ENCODE measurements around the gene SLC5A4.
A peak's percentile ranks its signal among the peaks of the same experiment; 100 is the strongest.

SLC5A4 gene

DNA sequence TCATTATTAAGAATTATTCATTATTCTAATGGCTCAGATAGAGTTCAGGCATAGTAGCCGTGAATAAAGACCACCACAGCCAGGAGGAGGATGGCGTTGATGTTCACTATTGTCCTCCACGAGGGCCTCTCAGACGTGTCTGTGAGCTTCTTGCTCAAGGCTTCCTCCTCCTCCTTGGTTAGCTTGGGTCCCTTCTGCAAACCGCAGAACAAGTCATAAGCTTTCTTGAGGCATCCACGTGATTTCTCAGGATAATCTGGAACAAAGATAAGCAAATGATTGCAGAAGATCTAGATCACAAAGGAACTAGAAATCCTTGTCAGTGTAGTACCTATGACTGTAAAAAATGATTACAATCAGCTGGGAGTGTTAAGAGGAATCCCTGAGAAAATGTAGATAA lies 36.7 kb downstream of the SLC5A4 start:
- DNase-seq (ENCODE audit: low spot score in 2 of 2), result no peak
- Histone ChIP-seq H3K9me3 (no peaks in the 10 kb centered on the region), H3K4me1 (no peaks in the 10 kb centered on the region), H3K27me3 (ENCODE audit: low read depth) (peaks cover 19% of the 10 kb centered on the region), H3K36me3 (replicated peaks) (no peaks in the 10 kb centered on the region), H3K4me3 (no peak overlapping the region)
- in situ Hi-C loops (cut with MboI; ENCODE audit: low sequenced_read_pairs), result no loop called here

DNA sequence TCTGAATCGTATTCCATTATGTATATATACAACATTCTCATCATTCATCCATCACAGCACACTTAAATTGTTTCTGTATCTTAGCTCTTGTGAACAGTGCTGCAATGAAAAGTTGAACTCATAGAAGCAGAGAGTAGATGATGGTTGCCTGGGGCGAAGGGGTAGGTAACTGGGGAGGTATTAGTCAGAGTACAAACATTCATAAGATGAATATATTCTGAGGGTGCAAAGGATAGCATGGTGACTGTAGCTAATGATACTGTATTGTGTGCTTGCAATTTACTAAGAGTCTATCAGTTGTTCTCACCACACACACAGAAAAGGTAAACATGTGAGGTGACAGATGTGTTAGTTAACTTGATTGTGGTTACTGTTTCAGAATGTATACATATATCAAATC lies 37.7 kb downstream of the SLC5A4 start:
- DNase-seq (ENCODE audit: low spot score in 2 of 2), result no peak
- Histone ChIP-seq H3K4me3 (no peak overlapping the region), H3K27me3 (ENCODE audit: low read depth) (peaks cover 19% of the 10 kb centered on the region), H3K4me1 (no peaks in the 10 kb centered on the region), H3K36me3 (replicated peaks) (no peaks in the 10 kb centered on the region), H3K9me3 (no peaks in the 10 kb centered on the region)
- in situ Hi-C loops (cut with MboI; ENCODE audit: low sequenced_read_pairs), result no loop called here

DNA sequence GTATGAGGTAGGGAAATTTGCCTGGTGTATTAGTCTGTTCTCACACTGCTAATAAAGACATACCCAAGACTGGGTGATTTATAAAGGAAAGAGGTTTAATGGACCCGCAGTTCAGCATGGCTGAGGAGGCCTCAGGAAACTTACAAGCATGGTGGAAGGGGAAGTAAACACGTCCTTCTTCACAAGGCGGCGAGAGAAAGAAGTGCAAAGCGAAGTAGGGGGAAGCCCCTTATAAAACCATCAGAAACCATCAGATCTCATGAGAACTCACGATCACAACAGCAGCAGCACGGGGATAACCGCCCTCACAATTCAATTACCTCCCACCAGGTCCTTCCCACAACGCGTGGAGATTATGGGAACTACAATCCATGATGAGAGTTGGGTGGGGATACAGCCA lies 38.2 kb downstream of the SLC5A4 start:
- in situ Hi-C loops (cut with MboI; ENCODE audit: low sequenced_read_pairs), result no loop called here
- Histone ChIP-seq H3K9me3 (no peaks in the 10 kb centered on the region), H3K4me3 (no peak overlapping the region), H3K4me1 (no peaks in the 10 kb centered on the region), H3K36me3 (replicated peaks) (no peaks in the 10 kb centered on the region), H3K27me3 (ENCODE audit: low read depth) (peaks cover 16% of the 10 kb centered on the region)
- no peak for DNase-seq (ENCODE audit: low spot score in 2 of 2)

DNA sequence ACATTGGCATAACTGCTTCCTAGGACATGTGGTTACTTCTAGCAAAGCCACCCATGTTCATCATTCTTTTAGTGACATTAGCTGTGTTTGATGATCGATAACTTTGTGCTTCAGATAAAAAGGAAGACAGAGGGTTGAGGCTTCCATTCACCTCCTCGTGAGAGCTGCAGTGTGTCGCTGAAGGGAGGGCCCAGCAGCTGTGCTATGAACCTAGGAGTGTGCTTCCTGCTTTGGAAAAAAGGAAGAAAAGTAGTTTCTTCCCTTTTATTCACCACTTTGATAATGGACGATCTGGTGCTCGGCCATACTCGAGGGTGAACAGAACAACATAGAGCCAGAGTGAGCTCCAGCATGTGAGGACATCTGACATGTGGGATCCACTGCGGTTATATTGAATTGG lies 44.1 kb downstream of the SLC5A4 start:
- H3K4me3 ChIP-seq, result no peak overlapping the region
- in situ Hi-C loops (cut with MboI; ENCODE audit: low sequenced_read_pairs), result no loop called here
- H3K9me3 ChIP-seq, result no peaks in the 10 kb centered on the region
- H3K4me1 ChIP-seq, result no peaks in the 10 kb centered on the region
- H3K36me3 ChIP-seq (replicated peaks), result no peaks in the 10 kb centered on the region
- H3K27me3 ChIP-seq (ENCODE audit: low read depth), result no peaks in the 10 kb centered on the region; the same call in 1 of the 2 replicates
- DNase-seq (ENCODE audit: low spot score in 2 of 2), result no peak

DNA sequence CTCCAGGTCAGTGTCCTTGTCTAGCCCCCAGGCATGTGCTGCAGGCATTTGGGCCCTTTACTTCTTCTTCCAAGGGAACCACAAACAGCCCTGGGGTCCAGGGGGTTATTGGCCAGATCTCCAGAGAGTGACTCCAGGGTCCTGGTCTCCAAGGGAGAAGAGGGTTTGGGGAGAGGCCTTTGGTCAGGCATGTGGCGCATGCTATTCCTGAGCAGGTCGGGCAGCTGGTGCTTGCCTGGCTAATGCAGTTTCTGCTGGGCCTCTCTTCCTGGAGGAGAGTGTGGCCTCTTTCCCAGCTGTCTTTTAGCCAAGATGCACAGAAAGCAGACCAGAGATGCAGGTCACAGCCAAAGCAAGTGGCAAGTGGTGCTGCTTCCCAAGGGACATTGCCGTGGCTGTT lies 46.5 kb downstream of the SLC5A4 start:
- Histone ChIP-seq H3K9me3 (no peaks in the 10 kb centered on the region), H3K4me3 (no peak overlapping the region), H3K27me3 (ENCODE audit: low read depth) (no peaks in the 10 kb centered on the region), H3K4me1 (no peaks in the 10 kb centered on the region), H3K36me3 (replicated peaks) (no peaks in the 10 kb centered on the region)
- no peak for DNase-seq (ENCODE audit: low spot score in 2 of 2)
- in situ Hi-C loops (cut with MboI; ENCODE audit: low sequenced_read_pairs), result no loop called here

DNA sequence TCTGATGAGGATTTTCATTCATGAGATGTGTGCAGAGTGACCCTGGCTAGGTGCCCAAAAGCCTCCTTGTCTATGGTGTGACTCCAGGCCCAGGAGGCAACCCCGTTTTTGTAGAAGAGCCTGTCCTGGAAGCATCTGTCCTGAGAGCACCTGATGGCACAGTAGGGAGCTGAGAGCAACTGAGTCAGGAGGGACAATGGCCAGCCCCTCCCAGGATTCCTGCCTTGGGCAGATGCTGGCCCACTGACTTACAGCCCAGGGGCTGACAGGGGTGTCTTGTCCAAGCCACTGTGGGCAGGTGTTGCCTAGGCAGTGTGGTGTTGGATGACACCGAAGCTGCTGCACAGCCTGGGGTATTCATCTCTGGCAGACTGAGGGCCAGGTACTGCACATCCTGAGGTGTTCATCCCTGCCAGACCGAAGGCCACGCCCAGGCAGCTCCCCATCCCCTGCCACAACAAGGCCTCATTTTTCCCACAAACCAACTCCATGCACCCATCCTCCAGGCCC lies 47.1 kb downstream of the SLC5A4 start:
- H3K27me3 ChIP-seq (ENCODE audit: low read depth), result no peaks in the 10 kb centered on the region
- DNase-seq (ENCODE audit: low spot score in 2 of 2), result no peak
- no peak overlapping the region for H3K4me3 ChIP-seq
- in situ Hi-C loops (cut with MboI; ENCODE audit: low sequenced_read_pairs), result no loop called here
- H3K9me3 ChIP-seq, result no peaks in the 10 kb centered on the region
- H3K4me1 ChIP-seq, result no peaks in the 10 kb centered on the region
- no peaks in the 10 kb centered on the region for H3K36me3 ChIP-seq (replicated peaks)

DNA sequence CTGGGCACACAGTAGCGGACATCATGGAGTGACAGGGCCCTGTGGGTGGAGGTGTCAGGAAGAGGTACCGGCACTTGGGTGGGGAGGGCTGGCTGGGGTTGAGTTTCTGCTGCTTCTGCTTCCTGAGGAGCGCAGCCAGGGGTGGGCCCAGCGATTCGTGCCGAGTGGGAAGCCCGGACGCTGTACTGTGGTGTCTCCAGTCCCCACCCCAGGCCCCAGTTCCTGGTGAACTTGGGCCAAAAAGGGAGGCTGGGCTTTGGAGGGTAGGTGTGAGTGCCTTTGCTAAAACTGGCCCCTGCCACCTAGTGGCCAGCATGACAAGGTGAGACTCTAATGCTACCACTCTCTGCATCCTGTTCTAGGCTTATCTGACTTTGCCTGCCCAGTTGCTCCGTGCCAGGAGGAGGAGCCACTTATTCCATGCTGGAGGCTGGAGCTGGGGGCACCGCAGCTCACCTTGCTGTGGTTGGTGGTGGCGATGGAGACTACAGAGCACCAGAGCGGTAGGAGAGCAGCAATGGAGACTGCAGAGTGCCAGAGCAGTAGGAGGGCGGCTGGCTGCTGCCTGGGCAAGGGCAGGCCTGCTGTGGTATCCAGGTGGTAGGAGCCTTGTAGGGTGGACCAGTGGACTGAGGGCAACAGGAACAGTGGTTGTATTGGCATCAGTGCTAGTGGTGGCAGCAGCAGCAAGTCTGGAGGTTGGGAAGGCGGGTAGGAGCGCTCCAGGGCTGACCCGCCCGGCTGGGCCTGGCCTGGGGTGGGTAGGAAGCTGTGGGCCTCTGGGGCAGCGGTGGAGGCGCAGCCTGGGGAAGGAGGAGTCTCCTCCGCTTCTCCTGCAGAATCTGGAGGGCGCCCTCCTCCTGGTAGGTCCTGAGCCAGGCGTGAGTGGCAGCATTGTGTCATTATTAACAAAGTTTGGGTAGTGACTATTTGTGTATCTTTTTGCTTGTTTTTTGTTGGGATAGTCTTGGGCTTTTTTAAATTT lies 48.1 kb downstream of the SLC5A4 start:
- no peaks in the 10 kb centered on the region for H3K4me1 ChIP-seq
- DNase-seq (ENCODE audit: low spot score in 2 of 2), result peak in 1 of 2 experiments; percentile 36
- in situ Hi-C loops (cut with MboI; ENCODE audit: low sequenced_read_pairs), result no loop called here
- no peaks in the 10 kb centered on the region for H3K36me3 ChIP-seq (replicated peaks)
- no peaks in the 10 kb centered on the region for H3K9me3 ChIP-seq
- peaks cover 2% of the 10 kb centered on the region; the same call in 1 of the 2 replicates for H3K27me3 ChIP-seq (ENCODE audit: low read depth)
- no peak overlapping the region for H3K4me3 ChIP-seq

DNA sequence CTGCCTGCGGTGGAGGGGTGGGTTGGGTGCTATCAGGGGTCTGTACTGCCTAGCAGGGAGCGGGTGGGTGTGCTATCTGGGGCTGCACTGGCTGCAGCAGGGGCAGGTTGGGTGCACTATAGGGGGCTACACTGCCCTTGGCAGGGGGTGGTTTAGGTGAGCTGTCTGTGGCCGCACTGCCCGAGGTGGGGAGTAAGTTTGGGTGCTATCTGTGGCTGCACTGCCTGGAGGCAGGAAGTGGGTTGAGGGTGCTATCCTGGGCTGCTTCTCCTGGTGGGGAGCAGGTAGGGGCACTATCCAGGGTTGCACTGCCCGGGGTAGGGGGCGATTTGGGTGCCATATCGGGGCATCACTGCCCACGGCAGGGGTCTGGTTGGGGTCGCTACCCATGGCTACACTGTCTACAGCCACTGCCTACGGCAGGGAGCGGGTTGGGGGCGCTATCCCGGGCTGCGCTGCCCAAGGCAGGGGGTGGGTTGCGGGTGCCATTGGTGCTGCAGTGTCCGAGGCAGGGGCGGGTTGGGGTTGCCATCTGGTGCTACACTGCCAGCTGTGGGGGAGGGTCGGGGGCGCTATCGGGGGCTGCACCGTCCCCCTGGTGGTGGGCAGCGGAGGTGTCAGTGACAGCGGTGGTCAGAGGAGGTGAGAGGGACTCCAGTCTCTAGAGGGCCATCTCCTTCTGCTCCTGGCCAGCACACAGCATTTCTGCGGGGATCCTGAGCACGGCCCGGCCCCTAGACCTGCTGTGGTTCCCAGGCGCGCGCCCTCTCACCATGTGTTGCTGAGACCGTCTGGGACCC lies 49.0 kb downstream of the SLC5A4 start:
- Histone ChIP-seq H3K4me3 (no peak overlapping the region), H3K27me3 (ENCODE audit: low read depth) (peaks cover 2% of the 10 kb centered on the region; the same call in 1 of the 2 replicates)

DNA sequence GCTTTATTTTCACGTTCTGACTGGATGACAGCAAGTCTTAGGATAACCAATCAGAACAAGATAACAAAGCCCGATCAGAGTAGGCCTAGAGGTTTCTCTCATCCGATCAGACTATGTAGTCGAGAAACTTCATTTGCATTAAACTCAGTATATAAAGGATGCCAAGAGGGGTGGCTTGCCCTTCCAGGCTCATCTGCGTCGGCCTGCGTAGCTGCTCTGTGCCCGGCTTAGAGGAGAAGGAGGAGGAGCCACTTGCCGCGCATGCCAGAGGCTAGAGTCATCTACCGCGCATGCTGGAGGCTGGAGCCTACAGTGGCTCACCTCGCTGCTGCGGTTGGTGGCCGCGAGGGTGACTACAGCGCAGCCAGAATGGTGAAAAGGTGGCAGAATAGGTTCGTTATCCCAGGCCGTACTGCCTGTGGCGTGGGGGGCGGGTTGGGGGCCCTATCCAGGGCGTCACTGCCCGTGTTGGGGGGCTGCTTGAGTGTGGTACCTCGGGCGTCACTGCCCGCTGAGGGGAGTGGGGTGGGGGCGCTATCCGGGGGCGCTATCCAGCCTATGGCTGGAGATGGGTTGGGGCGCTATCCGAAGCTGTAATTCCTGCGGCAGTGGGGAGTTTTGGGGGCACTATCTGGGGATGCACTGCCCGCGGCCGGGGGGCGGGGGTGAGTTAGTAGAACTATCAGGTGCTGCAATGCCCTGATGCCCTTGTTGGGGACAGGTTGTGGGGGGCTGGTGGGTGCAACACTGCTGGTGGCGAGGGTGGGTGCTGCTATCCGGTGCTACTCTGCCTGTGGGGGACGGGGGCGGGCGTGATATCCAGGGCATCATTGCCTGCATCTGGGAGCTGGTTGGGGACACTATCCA lies 50.1 kb downstream of the SLC5A4 start, which contains the start of gene RFPL2:
RFPL2 (minus strand) TSS at position 218 of the 867 bp plus-strand sequence. CDS start 2,622 bp downstream, outside the sequence.
- no peak for DNase-seq (ENCODE audit: low spot score in 2 of 2)

More for the DNA sequence above, 49.0 kb downstream of the SLC5A4 start:
- DNase-seq (ENCODE audit: low spot score in 2 of 2), result no peak
- Histone ChIP-seq H3K9me3 (no peaks in the 10 kb centered on the region), H3K4me1 (no peaks in the 10 kb centered on the region), H3K36me3 (replicated peaks) (no peaks in the 10 kb centered on the region)
- in situ Hi-C loops (cut with MboI; ENCODE audit: low sequenced_read_pairs), result no loop called here

DNA sequence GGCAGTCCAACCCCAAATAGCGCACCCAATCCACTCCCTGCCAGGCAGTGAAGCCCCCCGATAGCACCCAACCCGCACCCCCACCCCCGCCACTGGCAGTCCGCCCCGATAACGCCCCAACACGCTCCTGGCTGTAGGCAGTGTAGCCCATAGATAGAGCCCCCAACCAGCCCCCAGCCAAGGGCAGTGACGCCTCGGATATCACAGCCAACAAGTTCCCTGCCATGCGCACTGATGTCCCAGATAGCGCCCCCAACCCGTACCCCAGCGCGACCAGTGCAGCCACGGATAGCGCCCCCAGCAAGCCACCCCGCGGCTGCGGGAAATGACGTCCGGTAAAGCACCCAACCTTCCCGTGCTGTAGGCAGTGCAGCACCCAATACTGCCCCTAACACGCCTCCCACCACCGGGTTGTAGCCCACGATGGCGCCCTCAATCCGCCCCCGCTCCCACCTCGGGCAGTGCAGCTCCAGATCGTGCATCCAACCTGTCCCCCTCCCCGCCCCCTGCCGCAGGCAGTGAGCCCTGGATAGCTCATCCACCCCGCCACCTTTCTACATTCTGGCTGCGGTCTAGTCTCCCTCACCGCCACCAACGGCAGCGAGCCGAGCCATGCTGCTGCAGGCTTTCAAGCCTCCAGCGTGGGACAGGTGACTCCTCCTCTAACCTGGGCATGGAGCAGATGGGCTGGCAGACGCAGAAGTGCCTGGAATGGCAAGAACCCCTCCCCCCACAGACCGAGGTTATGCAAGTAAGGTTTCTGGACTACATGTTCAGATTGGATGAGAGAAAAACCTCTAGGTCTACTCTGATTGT lies 50.9 kb downstream of the SLC5A4 start:
- peaks cover 2% of the 10 kb centered on the region; the same call in 1 of the 2 replicates for H3K27me3 ChIP-seq (ENCODE audit: low read depth)
- no peak for DNase-seq (ENCODE audit: low spot score in 2 of 2)
- in situ Hi-C loops (cut with MboI; ENCODE audit: low sequenced_read_pairs), result no loop called here
- no peaks in the 10 kb centered on the region for H3K36me3 ChIP-seq (replicated peaks)
- H3K4me3 ChIP-seq, result no peak overlapping the region
- no peaks in the 10 kb centered on the region for H3K9me3 ChIP-seq
- H3K4me1 ChIP-seq, result no peaks in the 10 kb centered on the region

More for the DNA sequence above, 50.1 kb downstream of the SLC5A4 start, which contains the start of gene RFPL2:
- H3K9me3 ChIP-seq, result no peaks in the 10 kb centered on the region
- no peaks in the 10 kb centered on the region for H3K36me3 ChIP-seq (replicated peaks)
- H3K4me1 ChIP-seq, result no peaks in the 10 kb centered on the region
- no peak within 1 kb of the TSS for H3K4me3 ChIP-seq
- peaks cover 2% of the 10 kb centered on the region; the same call in 1 of the 2 replicates for H3K27me3 ChIP-seq (ENCODE audit: low read depth)
- in situ Hi-C loops (cut with MboI; ENCODE audit: low sequenced_read_pairs), result no loop called here

DNA sequence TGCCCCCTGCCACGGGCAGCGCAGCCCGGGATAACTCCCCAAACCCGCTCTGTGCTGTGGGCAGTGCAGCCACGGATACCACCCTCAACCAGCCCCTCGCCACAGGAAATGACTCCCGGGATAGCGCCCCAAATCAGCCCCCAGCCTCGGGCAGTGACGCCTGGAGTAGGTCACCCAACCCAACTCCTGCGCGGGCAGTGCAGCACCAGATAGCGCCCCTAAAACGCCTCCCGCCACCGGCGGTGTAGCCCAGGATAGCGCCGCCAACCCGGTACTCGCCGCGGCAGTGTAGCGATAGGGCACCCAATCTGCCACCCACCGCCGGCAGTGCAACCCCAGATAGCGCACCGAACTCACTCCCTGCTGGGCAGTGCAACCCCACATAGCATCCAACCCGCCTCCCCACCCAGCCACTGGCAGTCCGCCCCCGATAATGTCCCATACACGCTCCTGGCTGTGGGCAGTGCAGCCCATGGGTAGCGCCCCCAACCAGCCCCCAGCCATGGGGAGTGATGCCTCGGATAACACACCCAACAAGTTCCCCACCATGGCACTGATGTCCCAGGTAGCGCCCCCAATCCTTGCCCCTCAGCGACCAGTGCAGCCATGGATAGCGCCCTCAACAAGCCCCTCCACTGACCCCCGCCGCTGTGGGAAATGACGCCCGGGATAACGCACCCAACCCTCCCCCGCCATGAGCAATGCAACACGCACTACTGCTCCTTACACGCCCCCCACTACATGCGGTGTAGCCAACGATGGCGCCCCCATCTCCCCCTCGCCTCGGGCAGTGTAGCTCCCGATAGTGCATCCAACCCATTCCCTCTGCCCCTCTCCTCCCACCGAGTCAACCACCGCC lies 51.7 kb downstream of the SLC5A4 start:
- no peak for DNase-seq (ENCODE audit: low spot score in 2 of 2)
- H3K9me3 ChIP-seq, result no peaks in the 10 kb centered on the region
- no peaks in the 10 kb centered on the region for H3K4me1 ChIP-seq
- H3K4me3 ChIP-seq, result no peak overlapping the region
- no peaks in the 10 kb centered on the region for H3K36me3 ChIP-seq (replicated peaks)
- in situ Hi-C loops (cut with MboI; ENCODE audit: low sequenced_read_pairs), result no loop called here
- peaks cover 2% of the 10 kb centered on the region; the same call in 1 of the 2 replicates for H3K27me3 ChIP-seq (ENCODE audit: low read depth)
